Astrocyte of the cerebellum (primary cell): ENCODE results near the gene AKT1.

Experiments used
- DNase-seq: peaks from one replicate; pipeline ENCODE4 v3.0.0-alpha.2; 2011; ENCODE audit warnings: low read depth
- H3K4me3 ChIP-seq: 2 replicates; pipeline ENCODE4 v1.5.1; 2011; ENCODE audit warnings: mild to moderate bottlenecking, low read depth, low read length, moderate library complexity
- CTCF ChIP-seq: IDR thresholded peaks from 2 replicates; pipeline ENCODE4 v1.5.1; 2012; ENCODE audit warnings: low read length, low read depth, moderate library complexity, mild to moderate bottlenecking; ENCODE audit errors: missing control alignments
- in situ Hi-C: cut with HindIII; loops from 2 replicates; pipeline ENCODE4 v1.10.0; 2017; ENCODE audit warnings: low sequenced_read_pairs

The AKT1 gene

DNA sequence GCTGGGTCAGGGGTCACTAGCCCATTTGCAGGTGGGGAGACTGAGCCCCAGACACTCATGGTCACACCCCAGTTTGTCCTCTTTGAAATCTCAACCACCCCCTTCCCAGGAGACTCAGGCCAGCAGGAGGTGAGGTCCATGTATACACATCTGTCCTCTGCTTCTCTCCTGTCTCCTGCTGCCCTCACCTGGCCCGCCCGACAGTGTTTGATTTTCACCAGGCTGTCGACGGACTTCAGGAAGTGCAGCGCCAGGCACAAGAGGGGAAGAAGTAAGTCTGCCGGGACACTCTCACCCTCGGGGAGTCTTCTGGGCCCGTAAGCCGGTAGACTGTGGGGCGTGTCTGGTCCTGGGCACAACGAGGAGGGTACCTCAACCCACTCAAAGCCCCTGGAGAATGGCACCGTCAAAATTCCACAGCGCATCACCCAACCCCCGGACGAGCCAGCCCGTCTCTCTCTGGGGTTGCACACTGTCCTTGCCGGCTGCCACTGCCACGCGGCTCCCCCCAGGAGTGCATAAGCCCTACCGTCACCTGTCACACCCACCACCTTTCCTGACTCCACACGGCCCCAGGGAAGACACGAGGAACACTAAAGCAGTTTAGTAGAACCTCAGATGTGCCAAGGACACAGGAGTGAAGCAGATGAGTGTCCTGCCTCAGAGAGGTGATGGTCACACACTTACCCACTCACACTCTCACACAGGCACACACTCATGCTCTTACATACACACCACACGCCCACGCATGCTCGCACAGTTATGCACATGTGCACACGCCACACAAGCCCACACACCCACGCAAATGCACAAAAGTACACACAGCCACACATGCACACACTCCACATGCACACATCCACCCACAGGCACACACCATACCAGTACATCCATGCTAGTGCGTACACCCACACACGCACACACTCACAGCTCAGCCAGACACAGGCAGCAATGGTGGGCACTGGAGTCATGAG lies 55.7 kb downstream of the AKT1 start:
- in situ Hi-C loops: no loop called here
- H3K4me3 ChIP-seq: no peak overlapping the region
- DNase-seq: no peak
- no peak for TF ChIP-seq CTCF

DNA sequence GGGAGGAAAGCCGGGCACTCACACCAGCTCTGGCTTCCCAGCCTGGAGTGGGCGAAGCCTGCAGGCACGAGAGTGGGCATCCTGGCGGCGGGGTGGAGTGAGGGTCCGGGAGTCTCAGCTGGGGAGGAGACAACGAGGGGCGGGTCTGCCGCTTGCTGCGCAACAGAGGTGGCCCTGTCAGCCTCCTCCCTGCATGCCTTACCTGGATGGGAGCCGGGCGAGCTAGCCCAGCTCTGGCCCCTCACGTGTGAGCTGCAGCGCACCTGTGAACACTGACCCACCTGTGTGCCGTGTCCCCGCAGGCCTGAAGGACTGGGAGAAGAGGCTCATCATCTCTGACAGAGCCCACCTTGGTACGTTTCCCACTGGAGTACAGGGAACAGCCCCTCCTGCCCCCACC lies 56.5 kb downstream of the AKT1 start:
- no peak for DNase-seq
- H3K4me3 ChIP-seq: no peak overlapping the region
- TF ChIP-seq CTCF: no peak
- in situ Hi-C loops: no loop called here

- DNase-seq: no peak
- in situ Hi-C loops: no loop called here
These were observed 57.1 kb downstream of the AKT1 start for GRCh38 chr14:104738375-104739019.

DNA sequence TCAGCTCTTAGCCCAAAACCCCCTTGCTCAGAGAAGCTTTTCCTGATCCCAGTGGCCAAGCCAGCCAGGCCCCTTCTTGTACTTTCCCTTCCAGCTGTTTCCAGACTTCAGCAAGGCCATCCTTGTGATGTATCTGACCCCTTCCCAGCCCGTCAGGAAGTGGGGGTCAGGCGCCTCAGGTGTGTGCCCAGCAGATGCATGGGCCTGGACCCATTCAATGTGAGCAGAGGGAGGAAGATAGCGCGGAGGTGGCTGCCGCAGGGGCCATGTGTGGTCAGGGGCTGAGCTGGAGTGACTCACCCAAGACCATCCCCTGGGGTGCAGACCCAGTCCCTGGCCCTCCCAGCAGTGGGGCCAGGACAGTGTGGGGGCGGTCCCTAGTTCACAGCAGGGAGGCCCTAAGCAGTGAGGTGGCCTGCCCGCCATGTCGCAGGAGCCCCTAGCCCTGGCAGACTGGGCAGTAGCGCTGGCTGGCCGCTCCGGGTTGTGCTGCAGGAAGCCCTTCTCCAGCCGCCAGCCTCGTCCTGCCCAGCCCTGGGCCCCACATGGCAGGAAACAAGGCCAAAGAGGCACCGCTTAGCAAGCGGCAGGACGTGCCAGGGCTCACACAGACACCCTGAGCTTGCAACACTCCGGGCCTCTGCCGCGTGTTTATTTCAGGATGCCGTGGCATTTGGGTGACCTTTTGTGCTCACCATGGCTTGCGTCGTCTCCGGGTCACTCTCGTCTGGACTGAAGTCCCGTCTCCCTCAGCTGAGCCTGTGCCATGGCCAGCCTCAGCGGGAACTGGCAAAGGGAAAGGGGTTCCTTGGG lies 59.5 kb downstream of the AKT1 start:
- no peak overlapping the region for H3K4me3 ChIP-seq
- DNase-seq: no peak
- in situ Hi-C loops: no loop called here
- TF ChIP-seq CTCF: no peak

More at GRCh38 chr14:104738375-104739019, 57.1 kb downstream of the AKT1 start:
- H3K4me3 ChIP-seq: no peak overlapping the region
- TF ChIP-seq CTCF: no peak

- no peak for TF ChIP-seq CTCF
- H3K4me3 ChIP-seq: no peak overlapping the region
- in situ Hi-C loops: no loop called here
- DNase-seq: no peak
These were observed 60.4 kb downstream of the AKT1 start for GRCh38 chr14:104734991-104735779.
